Kidney epithelial cell (primary cell): ENCODE measurements around the gene LIPC. TPM values are rescaled to one million over a fixed set of nuclear protein-coding genes. Genes with fewer than 3 reads are reported as not detected.

Source experiments
- DNase-seq: peaks from one replicate; pipeline ENCODE4 v3.0.0-alpha.2; 2010; ENCODE audit warnings: low read depth
- H3K27me3 ChIP-seq: 2 replicates; pipeline ENCODE4 v1.6.0; 2011; ENCODE audit warnings: low read length; ENCODE audit not compliant: control insufficient read depth, insufficient read depth
- H3K36me3 ChIP-seq: 2 replicates; pipeline ENCODE4 v1.5.1; 2011; ENCODE audit warnings: low read length; ENCODE audit not compliant: control insufficient read depth, insufficient read depth
- H3K4me3 ChIP-seq: 2 replicates; pipeline ENCODE4 v1.5.1; 2011; ENCODE audit warnings: low read depth, mild to moderate bottlenecking, control low read depth, low read length
- total RNA-seq: library from RNA; depleted of rRNA; stranded (reverse); fragments of >200 nt; gene quantifications from 2 replicates; pipeline ENCODE4 v1.2.3, GENCODE V29; 2015
- TF ChIP-seq, protein P1 (sequence below): IDR thresholded peaks from 2 replicates; pipeline ENCODE4 v1.5.1; 2011; ENCODE audit warnings: mild to moderate bottlenecking, moderate library complexity, low read length, control low read depth, inconsistent platforms; ENCODE audit not compliant: insufficient read depth, poor library complexity, severe bottlenecking

The LIPC gene
- total RNA-seq, 1 donor from 2014 or later, result 1.3 TPM

DNA sequence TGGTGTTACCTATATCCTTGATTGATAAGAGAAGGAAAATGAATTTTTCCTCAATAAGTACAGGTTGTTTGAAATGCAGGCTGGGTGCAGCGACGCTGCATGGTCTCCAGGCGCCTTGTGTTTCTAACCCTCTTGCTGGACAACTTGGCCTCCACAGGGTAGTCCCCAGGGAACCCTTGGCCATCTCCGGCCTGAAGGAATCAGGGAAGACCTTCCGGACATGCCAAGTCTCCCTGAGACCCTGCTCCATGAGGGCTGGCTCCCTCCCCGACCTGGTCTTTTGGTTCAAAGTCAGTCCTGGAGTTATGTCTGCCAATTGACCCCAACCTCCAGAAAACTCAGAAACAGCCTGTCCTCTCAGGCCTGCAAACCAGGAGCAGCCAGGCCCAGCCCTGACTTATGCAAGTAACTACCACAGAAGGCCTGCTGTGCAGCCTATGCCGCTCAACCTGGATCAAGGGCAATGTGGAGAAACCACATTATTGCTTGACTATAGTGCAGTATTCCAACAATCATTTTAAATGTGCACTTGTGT, 98.3 kb downstream of the LIPC start:
- Histone ChIP-seq H3K27me3 (no peaks in the 10 kb centered on the region), H3K36me3 (no peaks in the 10 kb centered on the region), H3K4me3 (no peak overlapping the region)
- TF ChIP-seq, protein P1, sequence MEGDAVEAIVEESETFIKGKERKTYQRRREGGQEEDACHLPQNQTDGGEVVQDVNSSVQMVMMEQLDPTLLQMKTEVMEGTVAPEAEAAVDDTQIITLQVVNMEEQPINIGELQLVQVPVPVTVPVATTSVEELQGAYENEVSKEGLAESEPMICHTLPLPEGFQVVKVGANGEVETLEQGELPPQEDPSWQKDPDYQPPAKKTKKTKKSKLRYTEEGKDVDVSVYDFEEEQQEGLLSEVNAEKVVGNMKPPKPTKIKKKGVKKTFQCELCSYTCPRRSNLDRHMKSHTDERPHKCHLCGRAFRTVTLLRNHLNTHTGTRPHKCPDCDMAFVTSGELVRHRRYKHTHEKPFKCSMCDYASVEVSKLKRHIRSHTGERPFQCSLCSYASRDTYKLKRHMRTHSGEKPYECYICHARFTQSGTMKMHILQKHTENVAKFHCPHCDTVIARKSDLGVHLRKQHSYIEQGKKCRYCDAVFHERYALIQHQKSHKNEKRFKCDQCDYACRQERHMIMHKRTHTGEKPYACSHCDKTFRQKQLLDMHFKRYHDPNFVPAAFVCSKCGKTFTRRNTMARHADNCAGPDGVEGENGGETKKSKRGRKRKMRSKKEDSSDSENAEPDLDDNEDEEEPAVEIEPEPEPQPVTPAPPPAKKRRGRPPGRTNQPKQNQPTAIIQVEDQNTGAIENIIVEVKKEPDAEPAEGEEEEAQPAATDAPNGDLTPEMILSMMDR, result no peak
- DNase-seq, result no peak

GRCh38 chr15:58532126-58532525, 100.3 kb downstream of the LIPC start:
- Histone ChIP-seq H3K4me3 (no peak overlapping the region), H3K27me3 (no peaks in the 10 kb centered on the region), H3K36me3 (no peaks in the 10 kb centered on the region)
- DNase-seq, result no peak
- TF ChIP-seq, protein P1, result no peak

DNA sequence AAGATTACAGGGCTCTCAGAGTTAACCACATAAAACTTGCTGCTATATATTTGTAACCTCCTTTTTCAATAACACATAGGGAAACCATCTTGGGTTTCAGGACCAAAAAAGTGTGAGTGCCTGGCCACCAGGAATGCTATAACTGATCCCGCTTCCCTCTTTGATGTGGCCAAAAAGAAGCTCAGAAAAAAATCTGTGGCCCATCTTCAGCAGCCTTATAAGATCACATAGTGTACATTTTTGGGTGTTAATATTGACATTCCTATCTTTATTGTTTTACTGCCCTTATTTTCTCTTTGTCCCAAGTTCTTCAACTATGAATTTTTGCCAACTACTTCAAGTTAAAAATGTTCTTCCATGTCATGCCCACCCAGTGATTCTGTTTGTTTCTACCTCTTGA, 102.8 kb downstream of the LIPC start:
- no peak overlapping the region for H3K4me3 ChIP-seq
- H3K27me3 ChIP-seq, result no peaks in the 10 kb centered on the region
- TF ChIP-seq, protein P1, result no peak
- H3K36me3 ChIP-seq, result no peaks in the 10 kb centered on the region
- no peak for DNase-seq

DNA sequence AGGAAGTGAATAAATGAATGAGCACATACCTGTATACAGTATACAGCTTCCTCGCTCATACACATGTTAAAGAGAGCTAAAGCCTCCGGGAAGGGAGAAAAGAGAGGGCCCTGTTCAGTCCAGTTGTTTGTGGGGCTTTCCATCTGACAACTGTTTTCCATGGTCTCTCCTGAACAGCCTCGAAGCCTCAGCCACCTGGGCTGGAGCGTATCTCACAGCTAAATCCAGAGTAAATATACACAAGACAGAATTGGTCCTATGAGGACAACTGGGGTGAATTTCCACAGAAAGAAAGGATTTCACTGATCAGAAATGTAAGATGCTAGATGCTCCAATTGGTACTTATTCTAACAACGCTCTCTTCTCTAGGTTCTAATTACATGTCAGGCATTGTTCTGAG, 103.5 kb downstream of the LIPC start:
- no peaks in the 10 kb centered on the region for H3K27me3 ChIP-seq
- H3K36me3 ChIP-seq, result no peaks in the 10 kb centered on the region
- no peak overlapping the region for H3K4me3 ChIP-seq
- TF ChIP-seq, protein P1, result no peak
- DNase-seq, result no peak

- TF ChIP-seq, protein P1, result no peak
Measured at GRCh38 chr15:58535894-58536293, 104.1 kb downstream of the LIPC start.

GRCh38 chr15:58536414-58536813, 104.6 kb downstream of the LIPC start:
- DNase-seq, result no peak
- H3K27me3 ChIP-seq, result no peaks in the 10 kb centered on the region
- TF ChIP-seq, protein P1, result no peak
- no peak overlapping the region for H3K4me3 ChIP-seq
- H3K36me3 ChIP-seq, result no peaks in the 10 kb centered on the region

More at GRCh38 chr15:58535894-58536293, 104.1 kb downstream of the LIPC start:
- Histone ChIP-seq H3K36me3 (no peaks in the 10 kb centered on the region), H3K4me3 (no peak overlapping the region), H3K27me3 (no peaks in the 10 kb centered on the region)
- no peak for DNase-seq
